HG02981 (cell line): ENCODE results near the gene PCDH19.

Source experiments
- ATAC-seq: cut with Tn5 transposase; IDR thresholded peaks from one replicate; pipeline ENCODE4 v1.9.1; 2021; ENCODE audit warnings: mild to moderate bottlenecking, moderate library complexity; ENCODE audit not compliant: unreplicated experiment

PCDH19 gene

GRCh38 chrX:100407147-100407783 is 2.8 kb downstream of the PCDH19 start:
- ATAC-seq, result no peak

- no peak for ATAC-seq
These were observed 4.6 kb downstream of the PCDH19 start for GRCh38 chrX:100405424-100405823.

DNA sequence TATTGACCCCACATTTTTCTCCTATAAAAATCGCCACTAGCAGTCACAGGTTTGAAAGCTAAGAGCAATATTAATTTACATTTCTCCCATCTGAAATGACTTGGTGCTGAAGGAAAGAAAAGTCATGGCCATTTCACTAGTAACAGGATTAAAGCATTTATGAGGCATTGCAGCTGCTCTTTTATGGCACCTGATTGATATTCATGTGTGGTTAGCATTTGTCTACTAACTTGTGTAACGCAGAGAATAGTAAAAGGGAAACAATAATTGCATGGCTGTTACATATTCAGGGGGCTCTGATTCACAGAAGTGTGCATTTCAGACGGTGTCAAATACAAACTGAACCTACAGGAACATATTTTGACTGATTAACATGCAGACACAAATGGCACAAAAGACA is 5.2 kb downstream of the PCDH19 start:
- no peak for ATAC-seq

DNA sequence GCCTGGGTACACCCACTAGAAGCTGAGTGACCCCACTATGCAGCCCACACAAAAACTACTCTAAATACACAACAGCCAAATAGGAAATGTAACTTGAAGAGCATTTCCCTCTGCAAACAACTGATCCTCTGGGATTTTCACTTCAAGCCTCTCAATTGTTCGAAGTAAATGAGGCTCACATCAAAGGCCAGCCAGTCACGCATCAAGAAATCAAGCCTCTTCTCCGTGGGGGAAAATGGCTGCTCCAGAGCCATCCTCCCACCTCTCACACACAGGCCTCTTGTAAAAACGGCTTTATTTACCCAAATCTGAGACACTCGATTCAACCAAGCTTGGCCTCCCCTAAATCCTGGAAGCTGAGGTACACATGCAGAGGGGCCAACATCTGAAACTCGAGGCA is 14.3 kb downstream of the PCDH19 start:
- no peak for ATAC-seq

DNA sequence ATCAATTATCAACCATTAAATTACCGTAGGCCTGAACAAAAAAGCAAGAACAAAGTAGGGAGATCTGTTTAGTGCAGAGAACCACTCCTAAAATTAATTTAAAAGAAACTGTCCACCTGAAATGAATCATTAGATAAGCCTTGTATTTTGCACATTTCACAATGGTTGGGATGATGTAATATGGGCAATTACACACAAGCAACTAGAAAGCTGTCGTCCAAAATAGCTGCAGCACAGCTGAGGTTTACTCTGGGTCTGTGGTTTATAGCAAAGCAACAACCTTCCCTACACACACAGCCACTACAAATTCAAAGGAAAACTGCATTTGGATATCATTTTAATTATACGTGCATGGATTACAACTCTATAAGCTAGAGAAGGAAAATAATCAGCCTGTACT is 28.5 kb downstream of the PCDH19 start:
- ATAC-seq, result no peak

- no peak for ATAC-seq
These were observed 30.6 kb downstream of the PCDH19 start for GRCh38 chrX:100379388-100379986.

- no peak for ATAC-seq
These were observed 32.2 kb downstream of the PCDH19 start for GRCh38 chrX:100377826-100378225.

DNA sequence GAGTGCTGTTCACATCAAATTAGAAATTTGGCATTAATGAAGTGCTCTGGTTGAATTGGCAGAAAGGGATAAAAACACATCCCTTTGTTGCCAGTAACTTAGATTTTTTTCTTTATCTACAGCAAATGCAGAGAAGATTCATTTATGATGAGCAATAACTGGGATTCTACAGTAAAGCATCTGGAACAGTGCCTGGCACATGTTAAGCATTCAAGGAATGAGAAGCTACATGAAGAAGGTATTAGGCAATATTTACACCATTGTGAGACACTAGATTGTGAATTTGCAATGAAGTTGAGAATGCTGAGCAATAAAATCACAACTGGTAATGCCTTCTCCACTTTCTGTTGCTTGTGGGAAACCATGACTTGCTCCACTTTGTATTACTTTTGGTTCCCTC is 33.5 kb downstream of the PCDH19 start:
- ATAC-seq, result no peak

GRCh38 chrX:100373673-100374072 is 36.4 kb downstream of the PCDH19 start:
- no peak for ATAC-seq

GRCh38 chrX:100368167-100368566 is 41.9 kb downstream of the PCDH19 start:
- no peak for ATAC-seq

GRCh38 chrX:100363896-100364295 is 46.2 kb downstream of the PCDH19 start:
- no peak for ATAC-seq

- ATAC-seq, result no peak
These were observed 51.3 kb downstream of the PCDH19 start for GRCh38 chrX:100358766-100359165.

DNA sequence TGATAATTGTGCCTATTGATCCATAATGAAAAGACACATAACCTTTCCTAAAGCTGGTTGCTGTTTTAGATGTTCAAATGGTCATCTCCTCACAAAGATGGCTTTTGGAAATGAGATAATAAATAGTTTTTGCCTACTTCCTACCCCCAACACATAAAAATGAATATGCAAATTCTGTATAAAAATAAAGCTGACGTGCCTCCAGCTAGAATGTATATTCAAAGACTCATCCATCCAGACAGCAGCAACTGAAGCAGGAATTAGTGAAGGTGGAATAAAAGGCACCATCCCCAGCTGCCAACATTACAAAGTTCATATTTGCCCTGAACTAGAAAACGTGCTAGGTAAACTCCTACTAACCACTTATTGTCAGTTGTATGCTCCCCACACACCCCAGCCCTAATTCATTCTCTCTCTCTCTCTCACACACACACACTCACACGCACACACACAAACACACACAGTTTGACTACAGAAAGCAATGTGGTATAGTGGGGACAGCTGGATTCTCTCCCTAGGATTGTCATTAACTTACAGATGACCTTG is 53.6 kb downstream of the PCDH19 start:
- no peak for ATAC-seq

DNA sequence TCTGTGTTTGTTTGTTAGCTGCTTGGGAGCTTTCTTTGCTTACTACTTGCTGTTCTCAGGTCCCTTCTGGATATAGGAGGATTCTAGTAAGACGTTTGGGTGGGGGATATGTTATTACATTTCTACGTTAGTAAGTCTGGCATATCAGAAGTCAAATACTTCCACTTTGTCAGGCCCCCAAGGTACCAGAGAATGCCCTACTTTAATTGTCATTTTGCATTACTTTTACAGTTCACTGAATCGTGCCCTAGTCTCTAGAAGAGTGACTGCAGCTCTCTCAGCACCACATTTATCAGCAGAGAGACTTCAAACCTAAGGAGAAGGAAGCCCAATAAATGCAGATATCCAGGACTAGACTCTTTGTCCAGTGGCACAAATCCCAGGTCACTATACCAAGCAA is 54.4 kb downstream of the PCDH19 start:
- ATAC-seq, result no peak

DNA sequence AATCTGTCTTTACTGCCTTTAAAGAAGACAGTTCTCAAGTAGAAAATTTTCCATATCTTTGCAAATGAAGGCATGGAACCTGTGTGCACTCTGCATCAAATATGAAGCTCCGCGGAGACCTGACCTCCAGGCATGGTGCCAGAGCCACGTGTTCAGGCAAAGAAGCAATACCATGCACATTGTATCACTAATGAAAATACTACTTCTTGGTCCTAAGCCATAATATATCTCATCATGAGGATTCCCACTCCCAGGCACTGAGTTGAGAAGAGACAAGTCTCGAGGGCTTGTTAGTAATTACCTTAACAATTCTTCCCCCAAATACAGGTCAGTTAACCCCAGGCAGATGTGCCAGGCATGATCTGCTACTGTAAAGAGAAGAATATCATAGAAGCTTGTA is 56.7 kb downstream of the PCDH19 start:
- ATAC-seq, result no peak

GRCh38 chrX:100350704-100351489 is 59.2 kb downstream of the PCDH19 start:
- ATAC-seq, result no peak

- ATAC-seq, result no peak
These were observed 60.7 kb downstream of the PCDH19 start for GRCh38 chrX:100349391-100349790.

- no peak for ATAC-seq
These were observed 68.9 kb downstream of the PCDH19 start for GRCh38 chrX:100341142-100341510.

- ATAC-seq, result no peak
These were observed 69.5 kb downstream of the PCDH19 start for GRCh38 chrX:100340491-100341141.

DNA sequence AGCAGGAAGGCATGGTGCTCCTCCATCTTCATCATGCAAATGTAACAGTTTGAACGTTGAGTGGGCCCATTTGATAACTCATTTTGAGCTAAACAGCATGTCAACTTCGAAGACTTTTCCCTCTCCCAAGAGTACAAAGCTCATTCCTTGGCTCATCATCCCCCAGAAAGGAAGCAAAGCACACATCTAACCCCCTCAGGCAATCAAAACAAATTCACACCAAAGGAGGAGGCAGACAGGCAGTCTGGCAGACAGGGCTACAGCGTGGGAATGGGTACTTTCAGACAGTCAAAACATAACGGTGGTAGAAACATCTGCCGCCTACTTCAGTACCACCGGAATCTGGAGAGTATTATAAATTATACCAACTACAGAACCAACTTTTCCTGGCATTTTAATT is 81.7 kb downstream of the PCDH19 start:
- no peak for ATAC-seq

GRCh38 chrX:100319716-100320115 is 90.4 kb downstream of the PCDH19 start:
- ATAC-seq, result no peak
